Activated CD8-positive, alpha-beta memory T cell treated with anti-CD3 and anti-CD28 coated beads, Interleukin-2, amount 10 ng/mL, durations not matched to agents 7 days and 5 days (primary cell): Measurements from ENCODE around the gene PRTFDC1. TPM values are rescaled to one million over a fixed set of nuclear protein-coding genes. Genes with fewer than 3 reads are reported as not detected.
A peak's percentile ranks its signal among the peaks of the same experiment; 100 is the strongest.
"Not testable (repeated sequence)": the region's sequence is repeated elsewhere in the genome, so short reads cannot be mapped to it uniquely, and the experiment has no call there.

ENCODE experiments used
- ATAC-seq: fragments of 150-1000 bp; cut with Tn5 transposase; one replicate; pipeline ENCODE4 v1.10.0; 2021; ENCODE audit warnings: moderate library complexity
- CTCF ChIA-PET: fragments of 350-600 bp; sonication (Branson Sonifier 250); formaldehyde crosslinking; loops from one replicate; lab custom pipeline; 2021; ENCODE audit warnings: antibody characterized with exemption; lab: Charles Lee
- DNase-seq: peaks from one replicate; pipeline ENCODE4 v3.0.0-alpha.2; 2020
- H3K27ac Mint-ChIP-seq: one replicate; pipeline ENCODE4 v1.8.0; 2021; ENCODE audit warnings: mild to moderate bottlenecking, mixed read lengths
- H3K27me3 Mint-ChIP-seq: one replicate; pipeline ENCODE4 v1.8.0; 2021; ENCODE audit warnings: mixed read lengths
- H3K36me3 Mint-ChIP-seq: one replicate; pipeline ENCODE4 v1.8.0; 2021; ENCODE audit warnings: mild to moderate bottlenecking, mixed read lengths
- H3K4me1 Mint-ChIP-seq: one replicate; pipeline ENCODE4 v1.8.0; 2021; ENCODE audit warnings: mixed read lengths
- H3K4me3 Mint-ChIP-seq: one replicate; pipeline ENCODE4 v1.8.0; 2021; ENCODE audit warnings: mild to moderate bottlenecking, moderate library complexity, mixed read lengths
- H3K9me3 Mint-ChIP-seq: one replicate; pipeline ENCODE4 v1.8.0; 2022; ENCODE audit warnings: low read depth, mixed read lengths
- total RNA-seq, 2 experiments: library from RNA; stranded (reverse); gene quantifications; one replicate each; pipeline ENCODE4 v1.2.3, GENCODE V29; 2021

The PRTFDC1 gene
- total RNA-seq, 2 experiments from 2014 or later = 1.6 to 2.9 TPM

- peaks cover 6% of the 10 kb centered on the region for H3K4me1 Mint-ChIP-seq
- CTCF ChIA-PET = no interaction called here
- no peak overlapping the region for H3K4me3 Mint-ChIP-seq
- DNase-seq = no peak
- no peak for ATAC-seq
- peaks cover 2% of the 10 kb centered on the region for H3K27me3 Mint-ChIP-seq
- H3K27ac Mint-ChIP-seq = no peak overlapping the region
- no peaks in the 10 kb centered on the region for H3K36me3 Mint-ChIP-seq
- H3K9me3 Mint-ChIP-seq = no peaks in the 10 kb centered on the region
These were observed 28.8 kb upstream of the PRTFDC1 start for GRCh38 chr10:24981161-24981710.

DNA sequence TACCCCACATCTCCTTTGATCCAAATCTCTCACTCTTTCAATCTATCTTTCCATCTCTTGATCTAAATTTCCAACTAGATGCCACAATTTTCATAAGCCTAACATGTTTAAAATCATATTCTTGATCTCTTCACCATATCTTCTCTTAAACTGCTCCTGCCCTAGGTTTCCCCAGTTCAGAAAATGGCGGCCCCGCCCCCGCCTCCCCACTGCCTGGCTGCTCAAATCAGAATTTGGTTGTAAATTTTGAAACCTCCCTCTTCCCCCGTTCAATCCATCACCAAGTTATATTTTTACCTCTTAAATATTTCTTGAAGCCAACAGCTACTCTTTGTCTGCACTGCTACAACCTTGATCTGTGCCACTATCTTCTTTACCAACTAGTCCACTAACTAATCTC, 27.3 kb upstream of the PRTFDC1 start:
- no peaks in the 10 kb centered on the region for H3K36me3 Mint-ChIP-seq
- ATAC-seq = no peak
- no peak overlapping the region for H3K27ac Mint-ChIP-seq
- H3K9me3 Mint-ChIP-seq = no peaks in the 10 kb centered on the region
- CTCF ChIA-PET = no interaction called here
- peaks cover 2% of the 10 kb centered on the region for H3K27me3 Mint-ChIP-seq
- no peak for DNase-seq
- H3K4me3 Mint-ChIP-seq = no peak overlapping the region
- H3K4me1 Mint-ChIP-seq = peaks cover 6% of the 10 kb centered on the region

- ATAC-seq (no peak), DNase-seq (no peak)
- peaks cover 2% of the 10 kb centered on the region for H3K4me1 Mint-ChIP-seq
- no peak overlapping the region for H3K27ac Mint-ChIP-seq
- H3K27me3 Mint-ChIP-seq = peaks cover 2% of the 10 kb centered on the region
- CTCF ChIA-PET = no interaction called here
- H3K4me3 Mint-ChIP-seq = no peak overlapping the region
- no peaks in the 10 kb centered on the region for H3K36me3 Mint-ChIP-seq
- no peaks in the 10 kb centered on the region for H3K9me3 Mint-ChIP-seq
These were observed 22.6 kb upstream of the PRTFDC1 start for GRCh38 chr10:24974976-24975375.

DNA sequence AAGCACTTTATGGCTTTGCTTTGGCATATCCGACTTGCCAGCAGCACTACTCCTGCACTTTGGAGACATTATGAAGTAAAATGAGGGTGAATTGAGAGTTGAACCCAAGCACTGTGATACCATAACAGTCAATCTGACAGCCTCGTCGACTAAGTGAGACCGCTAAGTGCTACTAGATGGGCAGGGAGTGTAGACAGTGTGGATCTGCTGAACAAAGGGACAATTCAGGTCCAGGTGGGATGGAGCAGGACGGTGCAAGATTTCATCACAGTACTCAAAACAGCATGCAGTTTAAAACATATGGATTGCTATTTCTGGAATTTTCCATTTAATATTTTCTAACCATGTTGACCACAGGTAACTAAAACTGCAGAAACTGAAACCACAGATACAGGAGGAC, 20.8 kb upstream of the PRTFDC1 start:
- CTCF ChIA-PET = no interaction called here
- ATAC-seq = no peak
- no peak overlapping the region for H3K4me3 Mint-ChIP-seq
- no peak for DNase-seq
- peaks cover 5% of the 10 kb centered on the region for H3K4me1 Mint-ChIP-seq
- H3K27me3 Mint-ChIP-seq = no peaks in the 10 kb centered on the region
- H3K36me3 Mint-ChIP-seq = no peaks in the 10 kb centered on the region
- no peak overlapping the region for H3K27ac Mint-ChIP-seq
- H3K9me3 Mint-ChIP-seq = no peaks in the 10 kb centered on the region

GRCh38 chr10:24971374-24971773, 19.0 kb upstream of the PRTFDC1 start:
- CTCF ChIA-PET = no interaction called here
- DNase-seq = no peak
- Mint-ChIP-seq H3K4me3 (no peak overlapping the region), H3K4me1 (peaks cover 5% of the 10 kb centered on the region), H3K27me3 (no peaks in the 10 kb centered on the region), H3K9me3 (no peaks in the 10 kb centered on the region), H3K36me3 (no peaks in the 10 kb centered on the region), H3K27ac (no peak overlapping the region)
- ATAC-seq = no peak

DNA sequence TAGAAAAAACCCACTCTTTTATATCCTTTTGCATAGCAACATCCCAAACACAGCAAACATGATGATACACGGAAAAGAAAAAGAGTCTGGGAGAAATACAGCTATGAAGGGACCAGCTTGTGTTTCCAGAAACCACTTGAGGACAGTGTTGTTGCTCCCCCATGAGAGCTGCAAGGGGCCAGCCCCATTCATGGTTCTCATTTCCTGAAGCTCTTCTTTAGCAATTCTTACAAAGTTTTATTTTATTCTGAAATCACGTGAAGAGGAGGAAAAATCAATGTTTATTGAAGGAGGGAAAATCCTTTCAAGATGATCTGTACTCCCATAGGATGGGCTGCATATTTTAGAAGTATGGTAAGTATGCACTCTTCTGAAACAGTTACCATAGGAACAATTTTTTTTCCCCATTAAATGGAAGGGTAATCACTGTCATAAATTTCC, 17.5 kb upstream of the PRTFDC1 start:
- Mint-ChIP-seq H3K36me3 (no peaks in the 10 kb centered on the region), H3K4me1 (peaks cover 5% of the 10 kb centered on the region), H3K4me3 (no peak overlapping the region), H3K9me3 (no peaks in the 10 kb centered on the region), H3K27ac (peak overlapping the region; percentile 36), H3K27me3 (no peaks in the 10 kb centered on the region)
- CTCF ChIA-PET = no interaction called here
- ATAC-seq = no peak
- no peak for DNase-seq

- not testable (repeated sequence) for ATAC-seq, H3K27ac Mint-ChIP-seq
These were observed 16.5 kb upstream of the PRTFDC1 start for GRCh38 chr10:24968951-24969350.

DNA sequence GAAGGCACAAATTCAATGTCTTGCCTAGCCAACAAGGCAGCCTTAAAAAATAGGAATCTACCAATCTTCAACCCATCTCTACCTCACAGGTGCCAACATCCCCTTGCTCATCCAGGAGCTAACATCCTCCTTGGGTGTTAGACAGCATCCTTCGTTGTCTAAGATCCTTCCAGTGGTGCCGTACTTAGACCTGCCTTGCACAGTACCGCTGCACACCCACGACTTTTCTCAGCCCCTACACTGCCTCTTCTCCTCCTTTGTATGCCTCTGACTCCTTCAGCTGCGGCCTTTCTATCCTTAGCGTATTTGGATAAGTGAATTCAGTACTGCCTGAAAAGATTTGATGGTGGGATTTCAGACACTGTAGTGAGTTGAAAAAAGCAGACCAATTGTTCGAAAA, 15.9 kb upstream of the PRTFDC1 start:
- H3K27me3 Mint-ChIP-seq = no peaks in the 10 kb centered on the region
- CTCF ChIA-PET = no interaction called here
- H3K9me3 Mint-ChIP-seq = no peaks in the 10 kb centered on the region
- peaks cover 5% of the 10 kb centered on the region for H3K4me1 Mint-ChIP-seq
- H3K36me3 Mint-ChIP-seq = no peaks in the 10 kb centered on the region
- H3K27ac Mint-ChIP-seq = no peak overlapping the region
- no peak for DNase-seq
- ATAC-seq = no peak
- H3K4me3 Mint-ChIP-seq = no peak overlapping the region

More at GRCh38 chr10:24968951-24969350, 16.5 kb upstream of the PRTFDC1 start:
- DNase-seq, H3K9me3 Mint-ChIP-seq, CTCF ChIA-PET, H3K27me3 Mint-ChIP-seq, H3K4me3 Mint-ChIP-seq, H3K36me3 Mint-ChIP-seq, H3K4me1 Mint-ChIP-seq: not testable (repeated sequence)

GRCh38 chr10:24966962-24967481, 14.6 kb upstream of the PRTFDC1 start:
- no peak for DNase-seq
- no peak for ATAC-seq
- H3K27me3 Mint-ChIP-seq = no peaks in the 10 kb centered on the region
- peaks cover 5% of the 10 kb centered on the region for H3K4me1 Mint-ChIP-seq
- H3K36me3 Mint-ChIP-seq = no peaks in the 10 kb centered on the region
- H3K27ac Mint-ChIP-seq = no peak overlapping the region
- CTCF ChIA-PET = no interaction called here
- no peak overlapping the region for H3K4me3 Mint-ChIP-seq
- no peaks in the 10 kb centered on the region for H3K9me3 Mint-ChIP-seq

DNA sequence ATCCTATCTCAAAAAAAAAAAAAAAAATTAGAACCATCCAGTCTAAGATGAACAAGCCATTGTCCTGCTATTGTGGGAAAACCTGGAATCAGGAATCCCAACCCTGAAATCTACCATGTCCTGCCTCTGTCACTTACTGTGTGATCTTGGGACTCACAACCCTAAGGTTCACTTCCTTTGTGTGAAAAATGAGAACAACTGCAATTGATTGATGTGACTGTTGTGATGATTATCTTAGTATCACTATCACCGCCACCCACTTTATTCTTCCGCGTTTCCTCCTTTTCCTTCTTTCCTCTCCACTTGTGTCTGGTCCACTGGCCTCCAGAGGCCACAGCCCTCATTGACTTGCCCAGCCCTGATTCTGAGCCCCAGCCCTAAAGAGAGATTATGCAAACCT, 12.6 kb upstream of the PRTFDC1 start:
- no peaks in the 10 kb centered on the region for H3K36me3 Mint-ChIP-seq
- H3K27me3 Mint-ChIP-seq = no peaks in the 10 kb centered on the region
- CTCF ChIA-PET = no interaction called here
- peaks cover 3% of the 10 kb centered on the region for H3K4me1 Mint-ChIP-seq
- H3K4me3 Mint-ChIP-seq = no peak overlapping the region
- DNase-seq (no peak), ATAC-seq (no peak)
- H3K27ac Mint-ChIP-seq = no peak overlapping the region
- no peaks in the 10 kb centered on the region for H3K9me3 Mint-ChIP-seq

GRCh38 chr10:24963521-24964041, 11.2 kb upstream of the PRTFDC1 start:
- no peaks in the 10 kb centered on the region for H3K27me3 Mint-ChIP-seq
- no peaks in the 10 kb centered on the region for H3K4me1 Mint-ChIP-seq
- no peak for ATAC-seq
- H3K36me3 Mint-ChIP-seq = no peaks in the 10 kb centered on the region
- H3K4me3 Mint-ChIP-seq = no peak overlapping the region
- CTCF ChIA-PET = no interaction called here
- H3K9me3 Mint-ChIP-seq = no peaks in the 10 kb centered on the region
- H3K27ac Mint-ChIP-seq = no peak overlapping the region
- no peak for DNase-seq

DNA sequence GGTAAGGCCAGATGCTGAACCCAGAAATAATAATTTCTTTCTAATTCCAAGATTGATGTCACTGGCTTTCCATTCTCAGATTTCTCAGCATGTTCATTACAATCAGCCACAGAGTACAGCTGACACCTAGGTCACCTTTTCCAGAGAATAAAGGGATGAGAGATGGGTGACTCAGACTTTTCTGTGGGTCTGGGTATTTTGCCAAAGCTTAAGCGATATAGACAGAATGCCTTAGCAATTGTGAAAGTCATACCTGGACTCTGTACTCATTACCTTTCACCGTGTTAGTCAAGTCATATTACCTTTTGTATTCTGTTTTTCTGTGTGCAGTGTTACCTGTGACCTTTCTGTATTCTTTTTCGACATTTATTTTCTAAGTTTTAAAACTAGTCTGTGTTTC, 10.6 kb upstream of the PRTFDC1 start:
- Mint-ChIP-seq H3K9me3 (no peaks in the 10 kb centered on the region), H3K27ac (no peak overlapping the region), H3K4me1 (no peaks in the 10 kb centered on the region), H3K27me3 (no peaks in the 10 kb centered on the region), H3K36me3 (no peaks in the 10 kb centered on the region), H3K4me3 (no peak overlapping the region)
- CTCF ChIA-PET = no interaction called here
- no peak for DNase-seq
- ATAC-seq = no peak

- CTCF ChIA-PET = no interaction called here
- no peaks in the 10 kb centered on the region for H3K9me3 Mint-ChIP-seq
- DNase-seq (no peak), ATAC-seq (no peak)
- H3K4me1 Mint-ChIP-seq = no peaks in the 10 kb centered on the region
- no peak overlapping the region for H3K27ac Mint-ChIP-seq
- no peaks in the 10 kb centered on the region for H3K36me3 Mint-ChIP-seq
- no peaks in the 10 kb centered on the region for H3K27me3 Mint-ChIP-seq
- H3K4me3 Mint-ChIP-seq = no peak overlapping the region
These were observed 9.2 kb upstream of the PRTFDC1 start for GRCh38 chr10:24961582-24961981.

DNA sequence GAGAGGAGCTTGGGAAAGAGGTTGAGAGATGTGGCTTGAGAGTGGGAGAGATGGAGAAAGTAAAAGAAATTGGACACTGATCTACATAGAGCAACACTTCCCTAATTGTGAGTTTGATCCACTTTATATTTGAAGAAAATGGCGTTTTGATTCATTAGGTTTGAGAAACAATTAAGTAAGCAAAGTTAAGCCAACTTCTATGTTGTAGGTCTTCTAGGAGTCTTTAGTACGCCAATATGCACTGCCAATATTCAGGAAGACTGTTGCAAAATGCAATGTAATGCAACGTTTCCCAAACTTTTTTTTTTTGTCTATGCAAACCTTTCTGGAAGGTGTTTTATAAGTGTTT, 7.0 kb upstream of the PRTFDC1 start:
- CTCF ChIA-PET = no interaction called here
- Mint-ChIP-seq H3K4me1 (no peaks in the 10 kb centered on the region), H3K27ac (no peak overlapping the region), H3K4me3 (no peak overlapping the region), H3K27me3 (no peaks in the 10 kb centered on the region), H3K36me3 (no peaks in the 10 kb centered on the region), H3K9me3 (no peaks in the 10 kb centered on the region)
- no peak for DNase-seq
- ATAC-seq = no peak
